ENCODE data around the gene RNASEH2B.

- TF ChIP-seq CTCF (IDR thresholded peaks at IDR 0.05; ENCODE audit: poor library complexity, severe bottlenecking) (no peak), EZH2 (IDR thresholded peaks at IDR 0.05; ENCODE audit: borderline replicate concordance, insufficient read depth, low read length, poor library complexity, severe bottlenecking) (no peak), MXI1 (conservative IDR thresholded peaks at IDR 0.05; ENCODE audit: poor library complexity, severe bottlenecking) (no peak), RAD21 (conservative IDR thresholded peaks at IDR 0.05) (no peak), SMC3 (conservative IDR thresholded peaks at IDR 0.05; ENCODE audit: poor library complexity) (no peak), POLR2AphosphoS5 (IDR thresholded peaks at IDR 0.05) (no peak)
Measured at GRCh38 chr13:50945669-50946068, 36.1 kb downstream of the RNASEH2B start.

All from neural cell (in vitro differentiated cells).